GM21723 (cell line): Measurements from ENCODE around the gene NHP2.
A peak's percentile ranks its signal among the peaks of the same experiment; 100 is the strongest.

ENCODE experiments used
- ATAC-seq: cut with Tn5 transposase; IDR thresholded peaks from one replicate; pipeline ENCODE4 v1.9.1; 2021; ENCODE audit warnings: mild to moderate bottlenecking, moderate library complexity; ENCODE audit not compliant: unreplicated experiment

Gene NHP2

GRCh38 chr5:178116143-178116885 lies 37.4 kb downstream of the NHP2 start:
- peak; percentile 39 for ATAC-seq

- ATAC-seq = no peak
Measured at GRCh38 chr5:178115814-178116142, 37.9 kb downstream of the NHP2 start.

GRCh38 chr5:178115136-178115813 lies 38.4 kb downstream of the NHP2 start:
- ATAC-seq = no peak

- no peak for ATAC-seq
Measured at GRCh38 chr5:178114325-178115135, 39.2 kb downstream of the NHP2 start.

- no peak for ATAC-seq
Measured at GRCh38 chr5:178113841-178114324, 39.8 kb downstream of the NHP2 start.

- ATAC-seq = peak; percentile 55
Measured at GRCh38 chr5:178113141-178113787, 40.4 kb downstream of the NHP2 start, which contains the start of gene N4BP3. N4BP3 (plus strand) TSS chr5:178113532; CDS start chr5:178119584, 6,052 bp downstream.

GRCh38 chr5:178112545-178112944 lies 41.1 kb downstream of the NHP2 start:
- ATAC-seq = no peak

- no peak for ATAC-seq
Measured at GRCh38 chr5:178111925-178112324, 41.8 kb downstream of the NHP2 start.

- no peak for ATAC-seq
Measured at GRCh38 chr5:178110511-178110910, 43.2 kb downstream of the NHP2 start.

GRCh38 chr5:178108966-178109365 lies 44.7 kb downstream of the NHP2 start:
- no peak for ATAC-seq

GRCh38 chr5:178108446-178108845 lies 45.2 kb downstream of the NHP2 start:
- ATAC-seq = no peak

- no peak for ATAC-seq
Measured at GRCh38 chr5:178107756-178108310, 45.9 kb downstream of the NHP2 start.

- ATAC-seq = no peak
Measured at GRCh38 chr5:178106556-178107239, 47.0 kb downstream of the NHP2 start.

- no peak for ATAC-seq
Measured at GRCh38 chr5:178106086-178106485, 47.6 kb downstream of the NHP2 start.

- ATAC-seq = no peak
Measured at GRCh38 chr5:178104492-178104891, 49.2 kb downstream of the NHP2 start.

- ATAC-seq = no peak
Measured at GRCh38 chr5:178103612-178104011, 50.1 kb downstream of the NHP2 start.
